OCI-LY7 (cell line): ENCODE data around the gene MIOS. TPM values are rescaled to one million over a fixed set of nuclear protein-coding genes. Genes with fewer than 3 reads are reported as not detected.

Experiments used
- BruUV-seq: library from RNA; stranded (reverse); fragments of 400-500 nt; replicated peaks from 2 replicates; lab custom pipeline; 2021; lab: Mats Ljungman, UMichigan
- CTCF ChIA-PET: fragments of 300-600 bp; sonication (Branson Sonifier 250); formaldehyde crosslinking; loops from one replicate; lab custom pipeline; 2022; ENCODE audit warnings: antibody characterized with exemption; ENCODE audit not compliant: unreplicated experiment; lab: Charles Lee
- POLR2A ChIA-PET: fragments of 300-600 bp; sonication (Branson Sonifier 250); formaldehyde crosslinking; loops from one replicate; lab custom pipeline; 2022; ENCODE audit warnings: antibody characterized with exemption; lab: Charles Lee
- DNase-seq: peaks from one replicate; pipeline ENCODE4 v3.0.0-alpha.2; 2015; ENCODE audit warnings: low spot score
- H2AFZ ChIP-seq: fragments of 200-600 bp; sonication (generic), shearing (Covaris generic); 2 replicates; pipeline ENCODE4 v1.6.1; 2014; ENCODE audit warnings: mild to moderate bottlenecking, antibody characterized with exemption, low read length, moderate library complexity
- H3K27ac ChIP-seq: fragments of 200-600 bp; sonication (generic); 2 replicates; pipeline ENCODE4 v1.5.1; 2014; ENCODE audit warnings: mixed run types, low read depth, mild to moderate bottlenecking, moderate library complexity, low read length, inconsistent platforms; ENCODE audit not compliant: poor library complexity, severe bottlenecking
- H3K36me3 ChIP-seq: fragments of 200-600 bp; sonication (generic); 2 replicates; pipeline ENCODE4 v1.6.1; 2014; ENCODE audit warnings: mild to moderate bottlenecking, antibody characterized with exemption, low read length, moderate library complexity, mixed read lengths; ENCODE audit not compliant: insufficient read depth
- H3K4me1 ChIP-seq: fragments of 200-600 bp; sonication (generic); 2 replicates; pipeline ENCODE4 v1.5.1; 2014; ENCODE audit warnings: mild to moderate bottlenecking, low read length; ENCODE audit not compliant: insufficient read depth, poor library complexity, severe bottlenecking
- H3K4me2 ChIP-seq: fragments of 200-600 bp; sonication (generic); 2 replicates; pipeline ENCODE4 v1.6.1; 2014; ENCODE audit warnings: mild to moderate bottlenecking, low read length
- H3K4me3 ChIP-seq: fragments of 200-600 bp; sonication (generic); 2 replicates; pipeline ENCODE4 v1.5.1; 2014; ENCODE audit warnings: mild to moderate bottlenecking, low read depth, low read length; ENCODE audit not compliant: poor library complexity, severe bottlenecking
- H3K79me2 ChIP-seq: fragments of 200-600 bp; sonication (generic); 2 replicates; pipeline ENCODE4 v1.6.1; 2016; ENCODE audit warnings: low read depth, mild to moderate bottlenecking, low read length, moderate library complexity, mixed read lengths; ENCODE audit not compliant: insufficient read depth
- H3K9me2 ChIP-seq: fragments of 200-600 bp; sonication (generic); 2 replicates; pipeline ENCODE4 v1.6.1; 2016; ENCODE audit warnings: mild to moderate bottlenecking, low read length, mixed read lengths; ENCODE audit not compliant: insufficient read depth
- H3K9me3 ChIP-seq: fragments of 200-600 bp; sonication (generic); 2 replicates; pipeline ENCODE4 v1.6.1; 2014; ENCODE audit warnings: mild to moderate bottlenecking, mixed run types, low read length, mixed read lengths
- H4K20me1 ChIP-seq: fragments of 200-600 bp; sonication (generic); 2 replicates; pipeline ENCODE4 v1.6.1; 2014; ENCODE audit warnings: mild to moderate bottlenecking, antibody characterized with exemption, low read length, moderate library complexity, mixed read lengths; ENCODE audit not compliant: insufficient read depth
- CTCF ChIP-seq: fragments of 200-600 bp; sonication (generic); conservative IDR thresholded peaks from 2 replicates; pipeline ENCODE4 v1.5.1; 2014; ENCODE audit warnings: mild to moderate bottlenecking, antibody characterized with exemption, low read length, moderate library complexity, mixed read lengths
- EZH2phosphoT487 ChIP-seq: fragments of 200-600 bp; sonication (generic); IDR thresholded peaks from 2 replicates; pipeline ENCODE4 v1.6.1; 2018; ENCODE audit warnings: low read depth, borderline replicate concordance, mild to moderate bottlenecking, mixed run types, antibody characterized with exemption, low read length, moderate library complexity, mixed read lengths
- intact Hi-C: fragments of 100-400 bp; cut with micrococcal nuclease; formaldehyde crosslinking; loops from one replicate; pipeline ENCODE4 v1.10.0; 2022; ENCODE audit not compliant: unreplicated experiment
- total RNA-seq, 2 experiments: library from RNA; depleted of rRNA in 1 of 2; stranded (reverse); fragments of >200 nt in 1 of 2; shearing (Covaris generic) in 1 of 2; gene quantifications; 2 replicates each; pipeline ENCODE4 v1.2.3, GENCODE V29; 2014 to 2022

The MIOS gene
- total RNA-seq, 2 experiments from 2014 or later, result 24.9 to 25.8 TPM

- DNase-seq, result no peak
- H3K27ac ChIP-seq, result no peak overlapping the region
- H3K4me3 ChIP-seq, result no peak overlapping the region
- CTCF ChIA-PET, result no interaction called here
- H3K36me3 ChIP-seq, result no peaks in the 10 kb centered on the region
- no peak overlapping the region for H3K4me2 ChIP-seq
- no peak overlapping the region for H2AFZ ChIP-seq
- H3K79me2 ChIP-seq, result no peaks in the 10 kb centered on the region
- no TSS peak for BruUV-seq
- POLR2A ChIA-PET, result interaction anchor here (0.6 to 0.7 kb wide), 2 partner anchors 35 to 109 kb away, joined by 3 read pairs; no protein-coding TSS in a partner anchor
- TF ChIP-seq EZH2phosphoT487 (no peak), CTCF (no peak)
- no peaks in the 10 kb centered on the region for H4K20me1 ChIP-seq
- intact Hi-C loops, result no loop called here
- no peaks in the 10 kb centered on the region for H3K9me3 ChIP-seq
- H3K9me2 ChIP-seq, result no peaks in the 10 kb centered on the region
- H3K4me1 ChIP-seq, result no peaks in the 10 kb centered on the region
These were observed 40.3 kb downstream of the MIOS start for GRCh38 chr7:7607010-7607409.

- no peaks in the 10 kb centered on the region for H3K4me1 ChIP-seq
- no peak overlapping the region for H3K27ac ChIP-seq
- no peaks in the 10 kb centered on the region for H4K20me1 ChIP-seq
- H3K79me2 ChIP-seq, result no peaks in the 10 kb centered on the region
- no peak overlapping the region for H3K4me3 ChIP-seq
- H2AFZ ChIP-seq, result no peak overlapping the region
- H3K9me2 ChIP-seq, result no peaks in the 10 kb centered on the region
- intact Hi-C loops, result no loop called here
- CTCF ChIA-PET, result no interaction called here
- H3K36me3 ChIP-seq, result no peaks in the 10 kb centered on the region
- no peak for DNase-seq
- BruUV-seq, result no TSS peak
- H3K4me2 ChIP-seq, result no peak overlapping the region
- POLR2A ChIA-PET, result interaction anchor here (0.6 to 0.7 kb wide), 2 partner anchors 16 to 27 kb away, joined by 3 read pairs; no protein-coding TSS in a partner anchor
- H3K9me3 ChIP-seq, result no peaks in the 10 kb centered on the region
- TF ChIP-seq EZH2phosphoT487, result no peak
- TF ChIP-seq CTCF, result no peak
These were observed 42.6 kb downstream of the MIOS start for GRCh38 chr7:7609330-7609729.

GRCh38 chr7:7612519-7612918 lies 45.8 kb downstream of the MIOS start:
- no TSS peak for BruUV-seq
- TF ChIP-seq CTCF (no peak), EZH2phosphoT487 (no peak)
- H2AFZ ChIP-seq, result no peak overlapping the region
- no peak for DNase-seq
- no peaks in the 10 kb centered on the region for H3K79me2 ChIP-seq
- intact Hi-C loops, result no loop called here
- no peak overlapping the region for H3K27ac ChIP-seq
- CTCF ChIA-PET, result no interaction called here
- no peaks in the 10 kb centered on the region for H3K36me3 ChIP-seq
- no peak overlapping the region for H3K4me2 ChIP-seq
- no peaks in the 10 kb centered on the region for H3K4me1 ChIP-seq
- H3K4me3 ChIP-seq, result no peak overlapping the region
- no peaks in the 10 kb centered on the region for H4K20me1 ChIP-seq
- POLR2A ChIA-PET, result interaction anchor here (0.6 to 1.2 kb wide), 5 partner anchors 11 to 800 kb away, joined by 3 to 5 read pairs (median 3); no protein-coding TSS in a partner anchor
- H3K9me3 ChIP-seq, result no peaks in the 10 kb centered on the region
- H3K9me2 ChIP-seq, result no peaks in the 10 kb centered on the region
